Panc1 (cell line): ENCODE results near the gene KCNH1. TPM values are rescaled to one million over a fixed set of nuclear protein-coding genes. Genes with fewer than 3 reads are reported as not detected.

ENCODE experiments used
- ATAC-seq: fragments of 200-7000 bp; cut with Tn5 transposase; 2 replicates; pipeline ENCODE4 v1.9.1; 2020; ENCODE audit warnings: mild to moderate bottlenecking, moderate library complexity
- BruUV-seq: library from RNA; stranded (reverse); fragments of 400-500 nt; replicated peaks from 2 replicates; lab custom pipeline; 2021; lab: Mats Ljungman, UMichigan
- CTCF ChIA-PET: fragments of 300-600 bp; sonication (Branson Sonifier 250); formaldehyde crosslinking; loops from one replicate; lab custom pipeline; 2022; ENCODE audit warnings: antibody characterized with exemption; lab: Charles Lee
- POLR2A ChIA-PET: fragments of 300-600 bp; sonication (Branson Sonifier 250); formaldehyde crosslinking; loops from one replicate; lab custom pipeline; 2022; ENCODE audit warnings: antibody characterized with exemption; lab: Charles Lee
- DNase-seq: peaks from one replicate; pipeline ENCODE4 v3.0.0-alpha.2; 2010; ENCODE audit warnings: low read depth, low spot score
- H3K27ac ChIP-seq: 2 replicates; pipeline ENCODE4 v1.5.1; 2011; ENCODE audit warnings: mild to moderate bottlenecking, low read length, inconsistent platforms
- H3K27me3 ChIP-seq: fragments of 200-500 bp; sonication (Bioruptor generic); 2 replicates; pipeline ENCODE4 v1.6.0; 2014; ENCODE audit warnings: low read length, inconsistent platforms; ENCODE audit not compliant: control insufficient read depth, insufficient read depth
- H3K36me3 ChIP-seq: fragments of 200-500 bp; sonication (Bioruptor generic); 2 replicates; pipeline ENCODE4 v1.5.1; 2014; ENCODE audit warnings: inconsistent platforms, mild to moderate bottlenecking, low read length, moderate library complexity; ENCODE audit not compliant: control insufficient read depth, insufficient read depth
- H3K4me1 ChIP-seq: 2 replicates; pipeline ENCODE4 v1.5.1; 2011; ENCODE audit warnings: inconsistent platforms, mild to moderate bottlenecking, low read length, moderate library complexity; ENCODE audit not compliant: control insufficient read depth, insufficient read depth
- H3K4me3 ChIP-seq, 2 experiments: 2 replicates each; pipeline ENCODE4 v1.5.1; 2011 to 2012; ENCODE audit warnings: low read depth in 2 of 2, low read length in 2 of 2, mild to moderate bottlenecking in 2 of 2, inconsistent platforms in 1 of 2, moderate library complexity in 1 of 2
- H3K9me3 ChIP-seq: fragments of 200-500 bp; sonication (Bioruptor generic); 2 replicates; pipeline ENCODE4 v1.5.1; 2014; ENCODE audit warnings: low read depth, mild to moderate bottlenecking, inconsistent platforms, low read length, moderate library complexity; ENCODE audit not compliant: control insufficient read depth, insufficient read depth
- CTCF ChIP-seq: fragments of 450-650 bp; IDR thresholded peaks from 2 replicates; pipeline ENCODE4 v1.5.1; 2017; ENCODE audit warnings: mild to moderate bottlenecking
- POLR2AphosphoS5 ChIP-seq: IDR thresholded peaks from 2 replicates; pipeline ENCODE4 v1.6.1; 2012; ENCODE audit warnings: mild to moderate bottlenecking, low read depth, low read length, moderate library complexity
- SIN3A ChIP-seq: IDR thresholded peaks from 2 replicates; pipeline ENCODE4 v1.6.1; 2012; ENCODE audit warnings: low read depth, mild to moderate bottlenecking, low read length, moderate library complexity, borderline replicate concordance; ENCODE audit not compliant: insufficient read depth
- TCF7L2 ChIP-seq: IDR thresholded peaks from 2 replicates; pipeline ENCODE4 v1.6.1; 2011; ENCODE audit warnings: mild to moderate bottlenecking, low read depth, low read length, inconsistent platforms
- in situ Hi-C: cut with HindIII; loops from 2 replicates; pipeline ENCODE4 v1.10.0; 2016; ENCODE audit warnings: low sequenced_read_pairs, low pct_unique_long_range_greater_than_20kb
- intact Hi-C: fragments of 100-400 bp; cut with micrococcal nuclease; formaldehyde crosslinking; loops from one replicate; pipeline ENCODE4 v1.10.0; 2022; ENCODE audit not compliant: unreplicated experiment
- total RNA-seq: library from RNA; stranded (reverse); gene quantifications from one replicate; pipeline ENCODE4 v1.2.1, GENCODE V29; 2021; ENCODE audit not compliant: unreplicated experiment
- TF ChIP-seq, protein P1 (sequence below), 2 experiments: IDR thresholded peaks; 2 replicates each; pipeline ENCODE4 v1.6.1; 2011 to 2012; ENCODE audit warnings: low read depth in 2 of 2, control low read depth in 1 of 2, low read length in 1 of 2, mild to moderate bottlenecking in 1 of 2, moderate library complexity in 1 of 2; ENCODE audit not compliant: insufficient read depth in 1 of 2

KCNH1 gene
- total RNA-seq, 1 experiment from 2014 or later = not detected

DNA sequence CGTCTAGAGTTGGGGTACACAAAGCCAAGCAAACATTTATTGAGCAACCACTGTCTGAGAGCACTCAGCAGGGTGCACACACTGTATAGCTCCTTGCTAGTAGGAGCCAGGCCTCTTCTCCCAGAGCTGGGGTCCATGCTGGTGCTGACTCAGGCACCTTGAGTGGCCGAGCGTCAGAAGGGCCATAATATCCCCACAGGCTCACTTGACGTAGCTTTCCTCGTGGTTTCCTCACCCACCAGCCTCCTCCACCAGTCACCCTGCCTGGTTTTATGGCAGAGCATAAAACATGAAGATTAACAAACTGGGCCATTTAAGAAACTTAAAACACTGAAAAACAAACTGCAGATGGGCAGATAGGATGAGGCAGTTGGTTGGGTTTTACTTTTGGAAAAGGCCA, 443.7 kb downstream of the KCNH1 start:
- ChIA-PET POLR2A (no interaction called here), CTCF (no interaction called here)
- Histone ChIP-seq H3K4me3 (no peak overlapping the region), H3K36me3 (no peaks in the 10 kb centered on the region), H3K9me3 (no peaks in the 10 kb centered on the region), H3K27me3 (no peaks in the 10 kb centered on the region; the same call in 1 of the 2 replicates), H3K4me1 (no peaks in the 10 kb centered on the region), H3K27ac (no peak overlapping the region)
- intact Hi-C loops (no loop called here), in situ Hi-C loops (no loop called here)
- ATAC-seq (no peak), DNase-seq (no peak)
- no TSS peak for BruUV-seq
- TF ChIP-seq, protein P1, sequence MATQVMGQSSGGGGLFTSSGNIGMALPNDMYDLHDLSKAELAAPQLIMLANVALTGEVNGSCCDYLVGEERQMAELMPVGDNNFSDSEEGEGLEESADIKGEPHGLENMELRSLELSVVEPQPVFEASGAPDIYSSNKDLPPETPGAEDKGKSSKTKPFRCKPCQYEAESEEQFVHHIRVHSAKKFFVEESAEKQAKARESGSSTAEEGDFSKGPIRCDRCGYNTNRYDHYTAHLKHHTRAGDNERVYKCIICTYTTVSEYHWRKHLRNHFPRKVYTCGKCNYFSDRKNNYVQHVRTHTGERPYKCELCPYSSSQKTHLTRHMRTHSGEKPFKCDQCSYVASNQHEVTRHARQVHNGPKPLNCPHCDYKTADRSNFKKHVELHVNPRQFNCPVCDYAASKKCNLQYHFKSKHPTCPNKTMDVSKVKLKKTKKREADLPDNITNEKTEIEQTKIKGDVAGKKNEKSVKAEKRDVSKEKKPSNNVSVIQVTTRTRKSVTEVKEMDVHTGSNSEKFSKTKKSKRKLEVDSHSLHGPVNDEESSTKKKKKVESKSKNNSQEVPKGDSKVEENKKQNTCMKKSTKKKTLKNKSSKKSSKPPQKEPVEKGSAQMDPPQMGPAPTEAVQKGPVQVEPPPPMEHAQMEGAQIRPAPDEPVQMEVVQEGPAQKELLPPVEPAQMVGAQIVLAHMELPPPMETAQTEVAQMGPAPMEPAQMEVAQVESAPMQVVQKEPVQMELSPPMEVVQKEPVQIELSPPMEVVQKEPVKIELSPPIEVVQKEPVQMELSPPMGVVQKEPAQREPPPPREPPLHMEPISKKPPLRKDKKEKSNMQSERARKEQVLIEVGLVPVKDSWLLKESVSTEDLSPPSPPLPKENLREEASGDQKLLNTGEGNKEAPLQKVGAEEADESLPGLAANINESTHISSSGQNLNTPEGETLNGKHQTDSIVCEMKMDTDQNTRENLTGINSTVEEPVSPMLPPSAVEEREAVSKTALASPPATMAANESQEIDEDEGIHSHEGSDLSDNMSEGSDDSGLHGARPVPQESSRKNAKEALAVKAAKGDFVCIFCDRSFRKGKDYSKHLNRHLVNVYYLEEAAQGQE (IDR thresholded peaks at IDR 0.05; ENCODE audit: insufficient read depth in 1 of 2, low read depth in 2 of 2, low read length in 1 of 2) = no peak
- TF ChIP-seq CTCF = no peak
- TF ChIP-seq TCF7L2 = no peak
- TF ChIP-seq SIN3A = no peak
- TF ChIP-seq POLR2AphosphoS5 = no peak

GRCh38 chr1:210689826-210690225, 444.1 kb downstream of the KCNH1 start:
- DNase-seq = no peak
- H3K4me1 ChIP-seq = no peaks in the 10 kb centered on the region
- H3K27me3 ChIP-seq = no peaks in the 10 kb centered on the region
- no peak overlapping the region for H3K27ac ChIP-seq
- no peak for ATAC-seq
- TF ChIP-seq, protein P1 (IDR thresholded peaks at IDR 0.05; ENCODE audit: insufficient read depth in 1 of 2, low read depth in 2 of 2, low read length in 1 of 2) = no peak
- TF ChIP-seq TCF7L2 (no peak), CTCF (no peak), POLR2AphosphoS5 (no peak), SIN3A (no peak)
- no peaks in the 10 kb centered on the region for H3K36me3 ChIP-seq
- ChIA-PET CTCF (no interaction called here), POLR2A (no interaction called here)
- intact Hi-C loops (no loop called here), in situ Hi-C loops (no loop called here)
- no TSS peak for BruUV-seq
- H3K9me3 ChIP-seq = no peaks in the 10 kb centered on the region
- no peak overlapping the region for H3K4me3 ChIP-seq
